CD4-positive, alpha-beta memory T cell (primary cell): Measurements from ENCODE around the gene ANKRD13C. TPM values are rescaled to one million over a fixed set of nuclear protein-coding genes. Genes with fewer than 3 reads are reported as not detected.
A peak's percentile ranks its signal among the peaks of the same experiment; 100 is the strongest.

Experiments
- CTCF ChIA-PET: fragments of 350-600 bp; sonication (Branson Sonifier 250); formaldehyde crosslinking; loops from one replicate; lab custom pipeline; 2021; ENCODE audit warnings: inconsistent platforms; ENCODE audit not compliant: partially characterized antibody; lab: Charles Lee
- POLR2A ChIA-PET: fragments of 350-600 bp; sonication (Branson Sonifier 250); formaldehyde crosslinking; loops from one replicate; lab custom pipeline; 2021; ENCODE audit not compliant: partially characterized antibody; lab: Charles Lee
- DNase-seq, 5 donors: peaks; one replicate each; pipeline versions ENCODE4 v3.0.0 to v3.0.0-alpha.2; 2020 to 2022; ENCODE audit warnings: mixed read lengths in 1 of 5
- H3K27ac ChIP-seq: one replicate; pipeline ENCODE4 v1.7.0; 2013; ENCODE audit warnings: low read depth, low read length
- H3K27me3 ChIP-seq: 2 replicates; pipeline ENCODE4 v1.7.0; 2013; ENCODE audit warnings: mild to moderate bottlenecking, low read length, moderate library complexity; ENCODE audit not compliant: insufficient read depth
- H3K36me3 ChIP-seq: 2 replicates; pipeline ENCODE4 v1.7.0; 2013; ENCODE audit warnings: mild to moderate bottlenecking, low read length, moderate library complexity; ENCODE audit not compliant: insufficient read depth
- H3K4me1 ChIP-seq: 2 replicates; pipeline ENCODE4 v1.7.0; 2013; ENCODE audit warnings: mild to moderate bottlenecking, low read length, moderate library complexity; ENCODE audit not compliant: insufficient read depth
- H3K4me3 ChIP-seq, 2 donors: one replicate each; pipeline ENCODE4 v1.7.0; 2013; ENCODE audit warnings: low read length in 2 of 2, mild to moderate bottlenecking in 1 of 2
- H3K9me3 ChIP-seq, 2 donors: one replicate each; pipeline ENCODE4 v1.7.0; 2013; ENCODE audit warnings: low read length in 2 of 2, control low read depth in 1 of 2; ENCODE audit not compliant: control insufficient read depth in 1 of 2
- H3K27ac Mint-ChIP-seq, 7 donors: one replicate each; pipeline ENCODE4 v1.8.0; 2020 to 2021; ENCODE audit warnings: mixed read lengths in 7 of 7, mild to moderate bottlenecking in 6 of 7, inconsistent platforms in 3 of 7, moderate library complexity in 3 of 7
- H3K27me3 Mint-ChIP-seq, 2 donors: one replicate each; pipeline ENCODE4 v1.8.0; 2020 to 2021; ENCODE audit warnings: mixed read lengths in 2 of 2
- H3K36me3 Mint-ChIP-seq, 2 donors: one replicate each; pipeline ENCODE4 v1.8.0; 2020 to 2021; ENCODE audit warnings: mixed read lengths in 2 of 2, inconsistent platforms in 1 of 2, mild to moderate bottlenecking in 1 of 2
- H3K4me1 Mint-ChIP-seq, 4 donors: one replicate each; pipeline ENCODE4 v1.8.0; 2020 to 2021; ENCODE audit warnings: mixed read lengths in 4 of 4, mild to moderate bottlenecking in 1 of 4
- H3K4me3 Mint-ChIP-seq, 8 donors: one replicate each; pipeline ENCODE4 v1.8.0; 2020 to 2021; ENCODE audit warnings: mixed read lengths in 8 of 8, mild to moderate bottlenecking in 7 of 8, moderate library complexity in 6 of 8, inconsistent platforms in 3 of 8
- H3K9me3 Mint-ChIP-seq, 8 donors: one replicate each; pipeline ENCODE4 v1.8.0; 2020 to 2021; ENCODE audit warnings: mixed read lengths in 8 of 8, mild to moderate bottlenecking in 5 of 8, inconsistent platforms in 3 of 8, moderate library complexity in 1 of 8
- intact Hi-C: fragments of 100-400 bp; cut with micrococcal nuclease; formaldehyde crosslinking; loops from one replicate; pipeline ENCODE4 v1.15.1; 2023
- polyA plus RNA-seq, 2 donors: library from polyadenylated mRNA; unstranded; fragments of 300-500 nt; fragmentation: Illumina TruSeq; gene quantifications; one replicate each; pipeline ENCODE4 v1.2.3, GENCODE V29; 2021
- total RNA-seq, 2 experiments: library from RNA; stranded (reverse); gene quantifications; one replicate each; pipeline ENCODE4 v1.2.3, GENCODE V29; 2021

Gene ANKRD13C
- total and polyA plus RNA-seq, 4 experiments from 2014 or later = 12.9 to 34.0 (median 22.9) TPM

- Mint-ChIP-seq H3K27ac (peak overlapping the region in 1 of 7 donors; percentile 72), H3K27me3 (no peaks in the 10 kb centered on the region), H3K9me3 (no peaks in the 10 kb centered on the region), H3K4me1 (peaks cover 10 to 28% (median 21%) of the 10 kb centered on the region in 4 donors), H3K36me3 (peaks cover 15 to 31% of the 10 kb centered on the region in 2 donors), H3K4me3 (no peak overlapping the region)
- Histone ChIP-seq H3K27ac (no peak overlapping the region), H3K27me3 (no peaks in the 10 kb centered on the region), H3K4me1 (no peaks in the 10 kb centered on the region), H3K9me3 (no peaks in the 10 kb centered on the region), H3K36me3 (peaks cover 3% of the 10 kb centered on the region), H3K4me3 (no peak overlapping the region)
- POLR2A ChIA-PET = no interaction called here
- no peak for DNase-seq
- intact Hi-C loops = no loop called here
- CTCF ChIA-PET = no interaction called here
These were observed 27.0 kb downstream of the ANKRD13C start for GRCh38 chr1:70327306-70328076.

GRCh38 chr1:70324683-70325082 is 29.8 kb downstream of the ANKRD13C start:
- DNase-seq = no peak
- CTCF ChIA-PET = no interaction called here
- Histone ChIP-seq H3K4me1 (no peaks in the 10 kb centered on the region), H3K27me3 (no peaks in the 10 kb centered on the region), H3K36me3 (peaks cover 9% of the 10 kb centered on the region), H3K27ac (no peak overlapping the region), H3K9me3 (no peaks in the 10 kb centered on the region), H3K4me3 (no peak overlapping the region)
- H3K36me3 Mint-ChIP-seq = peaks cover 15 to 31% of the 10 kb centered on the region in 2 donors
- intact Hi-C loops = no loop called here
- no peak overlapping the region for H3K27ac Mint-ChIP-seq
- no peaks in the 10 kb centered on the region for H3K9me3 Mint-ChIP-seq
- POLR2A ChIA-PET = no interaction called here
- no peak overlapping the region for H3K4me3 Mint-ChIP-seq
- H3K4me1 Mint-ChIP-seq = peaks cover 9 to 17% (median 11%) of the 10 kb centered on the region in 4 donors
- no peaks in the 10 kb centered on the region for H3K27me3 Mint-ChIP-seq

- Mint-ChIP-seq H3K27ac (peak overlapping the region in 2 of 7 donors; percentile 17 to 31), H3K9me3 (no peaks in the 10 kb centered on the region), H3K27me3 (no peaks in the 10 kb centered on the region), H3K4me1 (peaks cover 11 to 21% (median 15%) of the 10 kb centered on the region in 4 donors), H3K4me3 (peak overlapping the region in 1 of 8 donors; percentile 19), H3K36me3 (peaks cover 6 to 28% of the 10 kb centered on the region in 2 donors)
- Histone ChIP-seq H3K4me1 (no peaks in the 10 kb centered on the region), H3K4me3 (no peak overlapping the region), H3K27ac (no peak overlapping the region), H3K36me3 (peaks cover 9% of the 10 kb centered on the region), H3K27me3 (no peaks in the 10 kb centered on the region), H3K9me3 (no peaks in the 10 kb centered on the region)
- intact Hi-C loops = no loop called here
- no peak for DNase-seq
- ChIA-PET POLR2A (no interaction called here), CTCF (no interaction called here)
These were observed 34.8 kb downstream of the ANKRD13C start for GRCh38 chr1:70319750-70320149.

DNA sequence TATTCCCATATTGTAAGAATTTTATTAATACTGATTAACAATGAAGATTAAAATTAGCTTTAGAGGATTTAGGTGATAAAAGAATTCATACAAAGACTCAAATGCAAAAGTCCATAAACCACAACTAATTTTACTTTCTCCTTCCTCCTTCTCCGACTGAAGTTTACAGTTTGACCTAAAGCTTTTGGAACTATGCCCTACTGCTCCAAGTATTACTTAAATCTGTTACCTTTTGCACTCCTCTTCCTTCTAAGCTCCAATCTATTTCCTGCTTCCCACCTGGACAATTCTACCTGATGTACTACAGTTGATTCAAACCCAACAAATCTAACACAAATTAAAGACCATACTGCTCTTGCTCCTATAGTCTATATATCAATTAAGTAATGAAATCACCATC is 36.3 kb downstream of the ANKRD13C start:
- Mint-ChIP-seq H3K4me1 (peaks cover 11 to 21% (median 15%) of the 10 kb centered on the region in 4 donors), H3K27me3 (no peaks in the 10 kb centered on the region), H3K36me3 (peaks cover 0 to 21% of the 10 kb centered on the region in 2 donors), H3K9me3 (no peaks in the 10 kb centered on the region), H3K4me3 (no peak overlapping the region), H3K27ac (peak overlapping the region in 4 of 7 donors; percentile 31 to 59 (median 38))
- H3K36me3 ChIP-seq = peaks cover 9% of the 10 kb centered on the region
- no peaks in the 10 kb centered on the region for H3K9me3 ChIP-seq
- no peak overlapping the region for H3K4me3 ChIP-seq
- H3K27me3 ChIP-seq = no peaks in the 10 kb centered on the region
- intact Hi-C loops = no loop called here
- H3K4me1 ChIP-seq = no peaks in the 10 kb centered on the region
- DNase-seq = no peak
- ChIA-PET POLR2A (no interaction called here), CTCF (interaction anchor here (0.8 kb wide), 1 partner anchor 36 kb away, joined by 3 read pairs; the partner anchor contains the start of gene ANKRD13C)
- no peak overlapping the region for H3K27ac ChIP-seq

DNA sequence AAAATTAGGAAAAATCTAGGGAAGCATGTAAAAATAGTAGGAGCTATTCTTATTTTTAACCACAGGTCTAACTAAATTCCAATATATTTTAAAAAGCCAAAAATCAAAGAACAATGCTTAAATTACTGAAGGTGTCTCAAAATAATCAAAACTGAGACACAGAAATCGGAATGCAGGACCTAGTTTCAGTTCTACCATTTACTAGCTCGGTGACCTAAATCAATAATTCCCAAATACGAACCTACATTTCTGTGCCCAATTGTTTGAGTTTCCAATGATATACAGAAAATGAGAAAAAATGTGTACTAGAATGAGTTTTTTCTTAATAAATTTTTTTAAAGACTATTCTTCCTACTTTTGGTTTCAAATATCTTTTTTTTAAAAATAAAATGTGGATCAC is 37.4 kb downstream of the ANKRD13C start:
- H3K4me3 Mint-ChIP-seq = no peak overlapping the region
- H3K36me3 Mint-ChIP-seq = peaks cover 3 to 19% of the 10 kb centered on the region in 2 donors
- Histone ChIP-seq H3K4me1 (no peaks in the 10 kb centered on the region), H3K9me3 (no peaks in the 10 kb centered on the region), H3K27me3 (no peaks in the 10 kb centered on the region), H3K27ac (no peak overlapping the region), H3K4me3 (no peak overlapping the region), H3K36me3 (peaks cover 5% of the 10 kb centered on the region)
- POLR2A ChIA-PET = interaction anchor here (0.6 kb wide), 1 partner anchor 48 kb away, joined by 3 read pairs; no protein-coding TSS in a partner anchor
- H3K4me1 Mint-ChIP-seq = peaks cover 11 to 21% (median 16%) of the 10 kb centered on the region in 4 donors
- H3K9me3 Mint-ChIP-seq = no peaks in the 10 kb centered on the region
- CTCF ChIA-PET = no interaction called here
- H3K27me3 Mint-ChIP-seq = no peaks in the 10 kb centered on the region
- no peak overlapping the region for H3K27ac Mint-ChIP-seq
- no peak for DNase-seq
- intact Hi-C loops = no loop called here

- POLR2A ChIA-PET = interaction anchor here (1.5 kb wide), 1 partner anchor 95 kb away, joined by 3 read pairs; the partner anchor contains the start of gene CTH
- H3K9me3 ChIP-seq = no peaks in the 10 kb centered on the region
- H3K4me3 ChIP-seq = no peak overlapping the region
- Mint-ChIP-seq H3K9me3 (no peaks in the 10 kb centered on the region), H3K4me1 (peaks cover 11 to 18% (median 16%) of the 10 kb centered on the region in 4 donors), H3K4me3 (no peak overlapping the region), H3K27ac (peak overlapping the region in 3 of 7 donors; percentile 4 to 30 (median 14)), H3K27me3 (no peaks in the 10 kb centered on the region), H3K36me3 (peaks cover 3 to 23% of the 10 kb centered on the region in 2 donors)
- CTCF ChIA-PET = interaction anchor here (1.2 kb wide), 1 partner anchor 15 kb away, joined by 3 read pairs; no protein-coding TSS in a partner anchor
- DNase-seq = no peak
- H3K4me1 ChIP-seq = no peaks in the 10 kb centered on the region
- intact Hi-C loops = no loop called here
- no peaks in the 10 kb centered on the region for H3K36me3 ChIP-seq
- H3K27ac ChIP-seq = no peak overlapping the region
- no peaks in the 10 kb centered on the region for H3K27me3 ChIP-seq
These were observed 38.7 kb downstream of the ANKRD13C start for GRCh38 chr1:70315782-70316181.

- H3K4me3 Mint-ChIP-seq = no peak overlapping the region
- CTCF ChIA-PET = interaction anchor here (0.6 to 1.2 kb wide), 3 partner anchors 14 to 30 kb away, joined by 3 to 4 read pairs (median 3); no protein-coding TSS in a partner anchor
- no peak for DNase-seq
- H3K9me3 Mint-ChIP-seq = no peaks in the 10 kb centered on the region
- peaks cover 6 to 25% of the 10 kb centered on the region in 2 donors for H3K36me3 Mint-ChIP-seq
- no peaks in the 10 kb centered on the region for H3K4me1 ChIP-seq
- intact Hi-C loops = no loop called here
- peak overlapping the region in 2 of 7 donors; percentile 17 to 22 for H3K27ac Mint-ChIP-seq
- peaks cover 9 to 15% (median 13%) of the 10 kb centered on the region in 4 donors for H3K4me1 Mint-ChIP-seq
- H3K27ac ChIP-seq = no peak overlapping the region
- no peaks in the 10 kb centered on the region for H3K9me3 ChIP-seq
- no peak overlapping the region for H3K4me3 ChIP-seq
- no peaks in the 10 kb centered on the region for H3K27me3 Mint-ChIP-seq
- no peaks in the 10 kb centered on the region for H3K36me3 ChIP-seq
- H3K27me3 ChIP-seq = no peaks in the 10 kb centered on the region
- POLR2A ChIA-PET = interaction anchor here (0.9 to 1.5 kb wide), 2 partner anchors 40 to 96 kb away, joined by 3 read pairs; partner anchors contain the start of genes ANKRD13C and CTH
These were observed 39.7 kb downstream of the ANKRD13C start for GRCh38 chr1:70314706-70315304.
